ENCODE data around the gene GPR183. TPM values are rescaled to one million over a fixed set of nuclear protein-coding genes. Genes with fewer than 3 reads are reported as not detected.

The GPR183 gene
- total and polyA plus RNA-seq, 2 of the 8 experiments (the other 6 are each of a cell fraction or from before 2014, with no cell fraction given) = not detected

DNA sequence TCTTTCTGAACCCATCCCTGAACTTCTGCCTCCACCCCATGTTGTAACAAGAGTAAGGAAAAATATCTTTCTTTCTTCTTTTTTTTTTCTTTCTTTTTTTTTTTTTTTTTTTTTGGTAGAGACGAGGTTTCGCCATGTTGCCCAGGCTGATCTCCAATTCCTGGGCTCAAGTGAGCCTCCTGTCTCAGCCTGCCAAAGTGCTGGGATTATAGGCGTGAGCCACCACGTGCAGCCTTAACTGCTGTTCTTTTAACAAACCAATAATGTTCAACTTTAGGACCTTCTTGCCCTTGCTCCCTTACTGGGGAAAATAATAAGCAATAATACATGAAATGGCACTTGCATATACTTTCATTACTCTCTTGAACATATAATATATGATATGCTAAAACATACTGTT is 19.6 kb downstream of the GPR183 start (continued):
- TF ChIP-seq, protein P1, sequence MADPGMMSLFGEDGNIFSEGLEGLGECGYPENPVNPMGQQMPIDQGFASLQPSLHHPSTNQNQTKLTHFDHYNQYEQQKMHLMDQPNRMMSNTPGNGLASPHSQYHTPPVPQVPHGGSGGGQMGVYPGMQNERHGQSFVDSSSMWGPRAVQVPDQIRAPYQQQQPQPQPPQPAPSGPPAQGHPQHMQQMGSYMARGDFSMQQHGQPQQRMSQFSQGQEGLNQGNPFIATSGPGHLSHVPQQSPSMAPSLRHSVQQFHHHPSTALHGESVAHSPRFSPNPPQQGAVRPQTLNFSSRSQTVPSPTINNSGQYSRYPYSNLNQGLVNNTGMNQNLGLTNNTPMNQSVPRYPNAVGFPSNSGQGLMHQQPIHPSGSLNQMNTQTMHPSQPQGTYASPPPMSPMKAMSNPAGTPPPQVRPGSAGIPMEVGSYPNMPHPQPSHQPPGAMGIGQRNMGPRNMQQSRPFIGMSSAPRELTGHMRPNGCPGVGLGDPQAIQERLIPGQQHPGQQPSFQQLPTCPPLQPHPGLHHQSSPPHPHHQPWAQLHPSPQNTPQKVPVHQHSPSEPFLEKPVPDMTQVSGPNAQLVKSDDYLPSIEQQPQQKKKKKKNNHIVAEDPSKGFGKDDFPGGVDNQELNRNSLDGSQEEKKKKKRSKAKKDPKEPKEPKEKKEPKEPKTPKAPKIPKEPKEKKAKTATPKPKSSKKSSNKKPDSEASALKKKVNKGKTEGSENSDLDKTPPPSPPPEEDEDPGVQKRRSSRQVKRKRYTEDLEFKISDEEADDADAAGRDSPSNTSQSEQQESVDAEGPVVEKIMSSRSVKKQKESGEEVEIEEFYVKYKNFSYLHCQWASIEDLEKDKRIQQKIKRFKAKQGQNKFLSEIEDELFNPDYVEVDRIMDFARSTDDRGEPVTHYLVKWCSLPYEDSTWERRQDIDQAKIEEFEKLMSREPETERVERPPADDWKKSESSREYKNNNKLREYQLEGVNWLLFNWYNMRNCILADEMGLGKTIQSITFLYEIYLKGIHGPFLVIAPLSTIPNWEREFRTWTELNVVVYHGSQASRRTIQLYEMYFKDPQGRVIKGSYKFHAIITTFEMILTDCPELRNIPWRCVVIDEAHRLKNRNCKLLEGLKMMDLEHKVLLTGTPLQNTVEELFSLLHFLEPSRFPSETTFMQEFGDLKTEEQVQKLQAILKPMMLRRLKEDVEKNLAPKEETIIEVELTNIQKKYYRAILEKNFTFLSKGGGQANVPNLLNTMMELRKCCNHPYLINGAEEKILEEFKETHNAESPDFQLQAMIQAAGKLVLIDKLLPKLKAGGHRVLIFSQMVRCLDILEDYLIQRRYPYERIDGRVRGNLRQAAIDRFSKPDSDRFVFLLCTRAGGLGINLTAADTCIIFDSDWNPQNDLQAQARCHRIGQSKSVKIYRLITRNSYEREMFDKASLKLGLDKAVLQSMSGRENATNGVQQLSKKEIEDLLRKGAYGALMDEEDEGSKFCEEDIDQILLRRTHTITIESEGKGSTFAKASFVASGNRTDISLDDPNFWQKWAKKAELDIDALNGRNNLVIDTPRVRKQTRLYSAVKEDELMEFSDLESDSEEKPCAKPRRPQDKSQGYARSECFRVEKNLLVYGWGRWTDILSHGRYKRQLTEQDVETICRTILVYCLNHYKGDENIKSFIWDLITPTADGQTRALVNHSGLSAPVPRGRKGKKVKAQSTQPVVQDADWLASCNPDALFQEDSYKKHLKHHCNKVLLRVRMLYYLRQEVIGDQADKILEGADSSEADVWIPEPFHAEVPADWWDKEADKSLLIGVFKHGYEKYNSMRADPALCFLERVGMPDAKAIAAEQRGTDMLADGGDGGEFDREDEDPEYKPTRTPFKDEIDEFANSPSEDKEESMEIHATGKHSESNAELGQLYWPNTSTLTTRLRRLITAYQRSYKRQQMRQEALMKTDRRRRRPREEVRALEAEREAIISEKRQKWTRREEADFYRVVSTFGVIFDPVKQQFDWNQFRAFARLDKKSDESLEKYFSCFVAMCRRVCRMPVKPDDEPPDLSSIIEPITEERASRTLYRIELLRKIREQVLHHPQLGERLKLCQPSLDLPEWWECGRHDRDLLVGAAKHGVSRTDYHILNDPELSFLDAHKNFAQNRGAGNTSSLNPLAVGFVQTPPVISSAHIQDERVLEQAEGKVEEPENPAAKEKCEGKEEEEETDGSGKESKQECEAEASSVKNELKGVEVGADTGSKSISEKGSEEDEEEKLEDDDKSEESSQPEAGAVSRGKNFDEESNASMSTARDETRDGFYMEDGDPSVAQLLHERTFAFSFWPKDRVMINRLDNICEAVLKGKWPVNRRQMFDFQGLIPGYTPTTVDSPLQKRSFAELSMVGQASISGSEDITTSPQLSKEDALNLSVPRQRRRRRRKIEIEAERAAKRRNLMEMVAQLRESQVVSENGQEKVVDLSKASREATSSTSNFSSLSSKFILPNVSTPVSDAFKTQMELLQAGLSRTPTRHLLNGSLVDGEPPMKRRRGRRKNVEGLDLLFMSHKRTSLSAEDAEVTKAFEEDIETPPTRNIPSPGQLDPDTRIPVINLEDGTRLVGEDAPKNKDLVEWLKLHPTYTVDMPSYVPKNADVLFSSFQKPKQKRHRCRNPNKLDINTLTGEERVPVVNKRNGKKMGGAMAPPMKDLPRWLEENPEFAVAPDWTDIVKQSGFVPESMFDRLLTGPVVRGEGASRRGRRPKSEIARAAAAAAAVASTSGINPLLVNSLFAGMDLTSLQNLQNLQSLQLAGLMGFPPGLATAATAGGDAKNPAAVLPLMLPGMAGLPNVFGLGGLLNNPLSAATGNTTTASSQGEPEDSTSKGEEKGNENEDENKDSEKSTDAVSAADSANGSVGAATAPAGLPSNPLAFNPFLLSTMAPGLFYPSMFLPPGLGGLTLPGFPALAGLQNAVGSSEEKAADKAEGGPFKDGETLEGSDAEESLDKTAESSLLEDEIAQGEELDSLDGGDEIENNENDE (IDR thresholded peaks at IDR 0.05; ENCODE audit: insufficient replicate concordance, low read length) = no peak
- TF ChIP-seq KDM4A (IDR thresholded peaks at IDR 0.05; ENCODE audit: low read depth, low read length, severe bottlenecking) (no peak), TAF1 (IDR thresholded peaks at IDR 0.05; ENCODE audit: low read depth, low read length) (no peak), EP300 (IDR thresholded peaks at IDR 0.05; ENCODE audit: borderline replicate concordance in 1 of 2, low read depth in 2 of 2, low read length in 2 of 2) (no peak), RBBP5 (IDR thresholded peaks at IDR 0.05; ENCODE audit: borderline replicate concordance, low read depth, low read length) (no peak), BRCA1 (IDR thresholded peaks at IDR 0.05; ENCODE audit: low read depth, low read length) (no peak), SRF (IDR thresholded peaks at IDR 0.05; ENCODE audit: low read depth, low read length) (no peak), SAP30 (IDR thresholded peaks at IDR 0.05; ENCODE audit: insufficient read depth, insufficient replicate concordance, low read length) (no peak)
